B cell (primary cell): ENCODE measurements around the gene ERBIN.

ENCODE experiments used
- EZH2 ChIP-seq: IDR thresholded peaks from 2 replicates; pipeline ENCODE4 v1.6.1; 2012; ENCODE audit warnings: borderline replicate concordance, low read depth, mild to moderate bottlenecking, moderate library complexity, low read length; ENCODE audit not compliant: insufficient read depth, poor library complexity, severe bottlenecking
- TF ChIP-seq, protein P1 (sequence below): fragments of 200-600 bp; IDR thresholded peaks from one replicate; pipeline ENCODE4 v1.8.0; 2022; ENCODE audit warnings: antibody characterized with exemption, mild to moderate bottlenecking

DNA sequence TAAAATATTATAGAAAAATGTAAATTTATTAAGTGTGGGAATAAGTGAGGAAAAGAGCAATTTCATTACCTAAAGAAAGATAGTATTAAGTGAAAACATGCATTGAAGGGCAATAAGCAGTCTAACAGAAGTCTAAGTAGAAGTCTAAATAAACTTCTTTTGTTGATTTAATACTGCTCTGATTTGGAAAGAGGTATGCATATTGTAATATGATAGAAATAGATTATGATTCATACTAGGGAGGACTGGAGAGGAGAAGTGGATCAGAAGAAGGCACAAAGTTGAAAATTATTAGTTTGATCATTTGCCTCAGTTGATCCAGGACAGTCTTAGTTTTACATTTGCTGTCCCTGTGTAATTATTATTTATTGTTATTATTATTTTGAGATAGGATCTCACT lies 6.6 kb upstream of the ERBIN start:
- TF ChIP-seq, protein P1, sequence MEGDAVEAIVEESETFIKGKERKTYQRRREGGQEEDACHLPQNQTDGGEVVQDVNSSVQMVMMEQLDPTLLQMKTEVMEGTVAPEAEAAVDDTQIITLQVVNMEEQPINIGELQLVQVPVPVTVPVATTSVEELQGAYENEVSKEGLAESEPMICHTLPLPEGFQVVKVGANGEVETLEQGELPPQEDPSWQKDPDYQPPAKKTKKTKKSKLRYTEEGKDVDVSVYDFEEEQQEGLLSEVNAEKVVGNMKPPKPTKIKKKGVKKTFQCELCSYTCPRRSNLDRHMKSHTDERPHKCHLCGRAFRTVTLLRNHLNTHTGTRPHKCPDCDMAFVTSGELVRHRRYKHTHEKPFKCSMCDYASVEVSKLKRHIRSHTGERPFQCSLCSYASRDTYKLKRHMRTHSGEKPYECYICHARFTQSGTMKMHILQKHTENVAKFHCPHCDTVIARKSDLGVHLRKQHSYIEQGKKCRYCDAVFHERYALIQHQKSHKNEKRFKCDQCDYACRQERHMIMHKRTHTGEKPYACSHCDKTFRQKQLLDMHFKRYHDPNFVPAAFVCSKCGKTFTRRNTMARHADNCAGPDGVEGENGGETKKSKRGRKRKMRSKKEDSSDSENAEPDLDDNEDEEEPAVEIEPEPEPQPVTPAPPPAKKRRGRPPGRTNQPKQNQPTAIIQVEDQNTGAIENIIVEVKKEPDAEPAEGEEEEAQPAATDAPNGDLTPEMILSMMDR = no peak
- no peak for TF ChIP-seq EZH2
